Natural killer cell treated with Interleukin-12 subunit alpha and Interleukin-12 subunit beta and Interleukin-15 and Interleukin-18, amount 100 ng/mL, for 72 hours (primary cell): ENCODE data around the gene BTG4. TPM values are rescaled to one million over a fixed set of nuclear protein-coding genes. Genes with fewer than 3 reads are reported as not detected.

Experiments used
- ATAC-seq, 2 donors: fragments of 150-1000 bp; cut with Tn5 transposase in 1 of 2; sonication (Bioruptor Pico), chemical (Tn5 transposase) in 1 of 2; 2 replicates each; pipeline ENCODE4 v1.10.0; 2021
- DNase-seq: peaks from one replicate; pipeline ENCODE4 v3.0.0; 2022; ENCODE audit warnings: low spot score
- H3K27ac Mint-ChIP-seq, 2 donors: 1 replicate in 1 of 2; 2 replicates in 1 of 2; pipeline ENCODE4 v1.8.0; 2022; ENCODE audit warnings: mixed read lengths in 2 of 2, mild to moderate bottlenecking in 1 of 2, moderate library complexity in 1 of 2
- H3K27me3 Mint-ChIP-seq, 2 donors: 1 replicate in 1 of 2; 2 replicates in 1 of 2; pipeline ENCODE4 v1.8.0; 2022; ENCODE audit warnings: mixed read lengths in 2 of 2
- H3K36me3 Mint-ChIP-seq: one replicate; pipeline ENCODE4 v1.8.0; 2022; ENCODE audit warnings: mixed read lengths
- H3K4me1 Mint-ChIP-seq, 2 donors: 1 replicate in 1 of 2; 2 replicates in 1 of 2; pipeline ENCODE4 v1.8.0; 2022; ENCODE audit warnings: low read depth in 2 of 2, mixed read lengths in 2 of 2, mild to moderate bottlenecking in 1 of 2
- H3K4me3 Mint-ChIP-seq: one replicate; pipeline ENCODE4 v1.8.0; 2022; ENCODE audit warnings: mixed read lengths
- H3K9me3 Mint-ChIP-seq: 2 replicates; pipeline ENCODE4 v1.8.0; 2022; ENCODE audit warnings: mixed read lengths
- total RNA-seq, 2 donors: library from RNA; stranded (reverse); gene quantifications; one replicate each; pipeline ENCODE4 v1.2.3, GENCODE V29; 2022

BTG4 gene
- total RNA-seq, 2 donors from 2014 or later = not detected

DNA sequence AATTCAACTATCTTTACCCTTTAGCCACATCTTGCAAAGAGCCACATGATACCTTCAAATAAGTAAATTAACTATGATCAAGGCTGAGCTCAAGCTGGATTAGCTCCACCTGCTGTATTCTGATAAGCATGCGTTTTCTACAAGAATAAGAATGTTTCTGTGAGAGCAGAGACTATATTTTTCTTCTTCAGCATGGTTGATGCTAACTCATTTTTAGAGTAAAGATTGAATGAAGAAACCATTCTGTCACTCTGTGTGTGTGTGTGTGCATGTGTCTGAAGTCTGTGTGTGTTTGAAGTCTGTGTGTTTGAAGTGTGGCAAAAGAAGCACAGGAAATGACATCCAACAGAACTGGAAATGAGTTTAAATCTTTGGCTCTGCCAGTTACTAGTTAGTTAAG lies 16.4 kb upstream of the BTG4 start:
- peaks cover 32 to 34% of the 10 kb centered on the region in 2 donors for H3K27me3 Mint-ChIP-seq
- no peak overlapping the region for H3K4me3 Mint-ChIP-seq
- H3K27ac Mint-ChIP-seq = no peak overlapping the region
- H3K36me3 Mint-ChIP-seq = no peaks in the 10 kb centered on the region
- no peaks in the 10 kb centered on the region for H3K9me3 Mint-ChIP-seq
- ATAC-seq (no peak), DNase-seq (no peak)
- peaks cover 9 to 16% of the 10 kb centered on the region in 2 donors for H3K4me1 Mint-ChIP-seq

DNA sequence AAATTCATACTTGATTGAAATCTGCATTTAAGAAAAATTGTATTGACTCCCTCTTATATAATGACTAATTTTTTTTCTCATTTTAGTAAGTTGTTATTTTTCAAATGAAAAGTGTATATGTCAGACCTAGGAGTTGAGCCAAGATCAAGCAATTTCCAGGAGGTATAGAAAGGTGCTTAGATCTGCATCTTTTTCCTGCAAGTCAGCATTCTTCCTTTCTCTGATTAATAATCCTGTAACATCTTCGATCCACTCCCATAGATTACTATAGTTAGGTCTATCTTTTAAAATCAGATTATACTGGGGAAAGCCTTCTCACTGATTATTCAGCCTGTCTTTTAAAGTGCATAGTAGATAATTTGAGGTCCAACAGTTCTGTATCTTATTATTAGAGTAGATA lies 15.1 kb upstream of the BTG4 start:
- DNase-seq = no peak
- Mint-ChIP-seq H3K4me1 (peaks cover 8 to 16% of the 10 kb centered on the region in 2 donors), H3K4me3 (no peak overlapping the region), H3K27me3 (peaks cover 33 to 36% of the 10 kb centered on the region in 2 donors), H3K9me3 (no peaks in the 10 kb centered on the region), H3K36me3 (no peaks in the 10 kb centered on the region), H3K27ac (no peak overlapping the region)
- ATAC-seq = no peak

DNA sequence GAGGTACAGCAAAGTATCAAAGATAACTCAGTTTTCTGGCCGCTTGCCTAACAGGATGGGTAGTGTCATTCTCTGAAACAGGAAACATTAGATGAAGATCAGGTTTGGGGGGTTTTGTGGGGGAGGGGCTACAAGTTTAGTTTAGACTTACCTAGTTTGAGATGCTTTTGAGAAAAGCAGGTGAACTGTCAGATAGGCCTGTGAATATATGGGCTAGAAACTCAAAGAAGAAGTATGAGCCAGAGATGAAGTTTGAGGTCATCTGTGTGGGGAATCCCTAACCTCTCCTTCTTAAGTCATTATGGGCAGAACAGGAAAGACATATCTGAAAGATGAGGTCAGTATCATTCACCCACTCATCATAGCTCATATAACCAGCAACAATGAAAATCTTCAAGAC lies 14.3 kb upstream of the BTG4 start:
- H3K4me1 Mint-ChIP-seq = peaks cover 3 to 10% of the 10 kb centered on the region in 2 donors
- DNase-seq = no peak
- H3K9me3 Mint-ChIP-seq = no peaks in the 10 kb centered on the region
- no peak overlapping the region for H3K4me3 Mint-ChIP-seq
- peaks cover 28 to 36% of the 10 kb centered on the region in 2 donors for H3K27me3 Mint-ChIP-seq
- ATAC-seq = peak; percentile 52 to 59
- no peak overlapping the region for H3K27ac Mint-ChIP-seq
- H3K36me3 Mint-ChIP-seq = no peaks in the 10 kb centered on the region

- Mint-ChIP-seq H3K4me1 (peaks cover 3 to 10% of the 10 kb centered on the region in 2 donors), H3K4me3 (no peak overlapping the region), H3K9me3 (no peaks in the 10 kb centered on the region), H3K36me3 (no peaks in the 10 kb centered on the region), H3K27me3 (peaks cover 28 to 36% of the 10 kb centered on the region in 2 donors), H3K27ac (no peak overlapping the region)
- ATAC-seq (no peak), DNase-seq (no peak)
These were observed 13.3 kb upstream of the BTG4 start for GRCh38 chr11:111525456-111525855.

DNA sequence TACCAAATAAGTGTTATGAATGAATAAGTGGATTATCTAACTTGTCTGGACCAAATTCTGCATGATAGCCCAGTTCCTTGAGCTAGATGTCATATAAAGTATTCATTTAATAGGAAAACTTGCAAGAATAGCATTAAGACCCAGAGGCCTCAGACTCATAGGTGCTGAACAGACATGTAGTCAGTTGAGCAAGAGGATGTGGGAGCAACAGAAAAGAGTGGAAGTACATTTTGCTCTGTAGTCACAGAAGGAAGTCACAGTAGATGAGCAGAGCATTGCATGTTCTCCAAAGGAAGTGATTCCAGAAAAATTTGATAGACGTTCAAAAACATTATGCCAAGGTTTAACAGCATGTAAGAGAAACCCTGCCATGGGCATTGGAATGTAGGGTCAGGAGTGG lies 11.9 kb upstream of the BTG4 start:
- H3K27me3 Mint-ChIP-seq = peaks cover 25 to 30% of the 10 kb centered on the region in 2 donors
- no peak overlapping the region for H3K27ac Mint-ChIP-seq
- ATAC-seq (no peak), DNase-seq (no peak)
- H3K4me3 Mint-ChIP-seq = no peak overlapping the region
- H3K4me1 Mint-ChIP-seq = peaks cover 3 to 10% of the 10 kb centered on the region in 2 donors
- no peaks in the 10 kb centered on the region for H3K36me3 Mint-ChIP-seq
- no peaks in the 10 kb centered on the region for H3K9me3 Mint-ChIP-seq

DNA sequence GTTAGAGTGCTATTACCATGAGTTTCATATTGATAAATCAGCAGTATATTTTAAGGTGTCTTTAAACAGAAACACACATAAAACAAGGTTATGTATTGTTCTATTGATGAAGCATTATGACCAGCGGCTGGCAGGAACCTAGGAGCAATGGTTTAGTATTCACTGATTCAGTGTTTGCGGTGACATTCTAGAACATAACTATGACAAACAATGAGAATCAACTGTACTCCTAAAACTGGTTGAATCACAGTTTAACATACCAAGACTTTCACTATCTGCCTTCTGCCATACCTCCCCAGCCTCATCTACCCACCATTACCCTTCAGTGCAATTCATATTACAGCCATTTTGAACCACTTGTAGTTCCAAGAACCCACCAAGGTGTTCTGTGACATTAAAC lies 11.2 kb upstream of the BTG4 start:
- Mint-ChIP-seq H3K27ac (no peak overlapping the region), H3K4me1 (peaks cover 3 to 10% of the 10 kb centered on the region in 2 donors), H3K27me3 (peaks cover 24 to 28% of the 10 kb centered on the region in 2 donors), H3K4me3 (no peak overlapping the region), H3K36me3 (no peaks in the 10 kb centered on the region), H3K9me3 (no peaks in the 10 kb centered on the region)
- no peak for DNase-seq
- ATAC-seq = no peak

- Mint-ChIP-seq H3K27me3 (peaks cover 24 to 28% of the 10 kb centered on the region in 2 donors), H3K9me3 (no peaks in the 10 kb centered on the region), H3K4me1 (peaks cover 3 to 10% of the 10 kb centered on the region in 2 donors), H3K4me3 (no peak overlapping the region), H3K27ac (no peak overlapping the region), H3K36me3 (no peaks in the 10 kb centered on the region)
- DNase-seq = no peak
- no peak for ATAC-seq
These were observed 10.2 kb upstream of the BTG4 start for GRCh38 chr11:111522426-111522825.

- no peak for ATAC-seq
These were observed 8.9 kb upstream of the BTG4 start for GRCh38 chr11:111521135-111521534.

GRCh38 chr11:111520560-111520959 lies 8.4 kb upstream of the BTG4 start:
- no peak for ATAC-seq
- Mint-ChIP-seq H3K4me1 (no peaks in the 10 kb centered on the region), H3K36me3 (no peaks in the 10 kb centered on the region), H3K27me3 (peaks cover 13 to 18% of the 10 kb centered on the region in 2 donors), H3K9me3 (no peaks in the 10 kb centered on the region), H3K4me3 (no peak overlapping the region), H3K27ac (no peak overlapping the region)
- DNase-seq = no peak

More at GRCh38 chr11:111521135-111521534, 8.9 kb upstream of the BTG4 start:
- Mint-ChIP-seq H3K36me3 (no peaks in the 10 kb centered on the region), H3K4me1 (peaks cover 0 to 4% of the 10 kb centered on the region in 2 donors), H3K9me3 (no peaks in the 10 kb centered on the region), H3K4me3 (no peak overlapping the region), H3K27ac (no peak overlapping the region), H3K27me3 (peaks cover 19 to 23% of the 10 kb centered on the region in 2 donors)
- no peak for DNase-seq

GRCh38 chr11:111518668-111519067 lies 6.5 kb upstream of the BTG4 start:
- no peak for ATAC-seq
- Mint-ChIP-seq H3K4me1 (no peaks in the 10 kb centered on the region), H3K9me3 (no peaks in the 10 kb centered on the region), H3K27ac (no peak overlapping the region), H3K36me3 (no peaks in the 10 kb centered on the region), H3K4me3 (no peak overlapping the region), H3K27me3 (peaks cover 4 to 13% of the 10 kb centered on the region in 2 donors)
- no peak for DNase-seq

GRCh38 chr11:111515591-111515990 lies 3.4 kb upstream of the BTG4 start:
- Mint-ChIP-seq H3K27me3 (peaks cover 17 to 25% of the 10 kb centered on the region in 2 donors), H3K27ac (no peak overlapping the region), H3K4me1 (no peaks in the 10 kb centered on the region), H3K36me3 (no peaks in the 10 kb centered on the region), H3K4me3 (no peak overlapping the region), H3K9me3 (no peaks in the 10 kb centered on the region)
- ATAC-seq = no peak
- no peak for DNase-seq

DNA sequence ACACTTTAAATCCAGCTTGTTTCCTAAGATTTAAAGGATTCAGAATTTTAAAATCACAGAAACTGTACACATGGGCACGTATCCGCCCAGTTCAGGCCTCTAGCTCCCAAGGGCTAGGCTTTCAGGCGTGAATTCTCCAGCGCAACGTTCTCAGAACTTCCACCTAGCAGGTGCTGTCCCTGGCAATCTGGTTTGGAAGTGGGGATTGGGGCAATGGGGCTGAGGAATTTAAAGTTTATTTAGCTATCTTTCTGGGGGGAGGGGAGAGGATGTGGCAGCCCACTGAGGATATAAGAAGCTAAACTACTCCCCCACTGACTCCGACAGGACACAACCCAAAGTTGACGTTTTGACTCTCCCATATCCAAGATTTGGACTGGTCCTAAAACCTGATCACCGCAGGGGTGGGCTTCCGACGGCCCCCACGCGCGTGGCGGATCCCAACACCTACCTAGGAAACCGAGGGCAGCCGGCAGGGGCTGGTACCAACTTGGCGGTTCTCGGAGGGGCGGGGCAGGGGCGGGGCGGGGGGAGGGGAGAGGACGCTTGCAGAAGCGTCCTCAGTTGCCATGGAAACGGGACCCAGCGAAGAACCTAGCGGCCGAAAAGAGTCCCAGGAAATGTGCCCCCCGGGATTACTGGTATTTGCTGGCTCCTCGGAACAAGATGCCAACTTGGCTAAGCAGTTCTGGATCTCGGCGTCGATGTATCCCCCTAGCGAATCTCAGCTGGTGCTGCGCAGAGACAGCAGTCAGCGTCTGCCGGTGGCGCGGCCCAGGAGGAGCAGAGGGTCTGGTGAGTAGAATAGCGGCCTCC lies 2.2 kb upstream of the BTG4 start, which contains the start of gene HOATZ:
TSS of gene HOATZ (plus strand) at position 563 of the 816 bp plus-strand sequence. CDS start at position 570, 7 bp downstream.
- no peaks in the 10 kb centered on the region for H3K9me3 Mint-ChIP-seq
- H3K27ac Mint-ChIP-seq = no peak within 1 kb of the TSS
- ATAC-seq = no peak
- H3K4me1 Mint-ChIP-seq = no peaks in the 10 kb centered on the region
- peaks cover 25 to 29% of the 10 kb centered on the region in 2 donors for H3K27me3 Mint-ChIP-seq
- DNase-seq = no peak
- H3K36me3 Mint-ChIP-seq = no peaks in the 10 kb centered on the region
- no peak within 1 kb of the TSS for H3K4me3 Mint-ChIP-seq

- H3K4me3 Mint-ChIP-seq = no peak overlapping the region
- DNase-seq (no peak), ATAC-seq (peak in 1 of 2 donors; percentile 33)
- no peak overlapping the region for H3K27ac Mint-ChIP-seq
- no peaks in the 10 kb centered on the region for H3K4me1 Mint-ChIP-seq
- H3K27me3 Mint-ChIP-seq = peaks cover 30 to 31% of the 10 kb centered on the region in 2 donors
- no peaks in the 10 kb centered on the region for H3K9me3 Mint-ChIP-seq
- no peaks in the 10 kb centered on the region for H3K36me3 Mint-ChIP-seq
These were observed 1.0 kb upstream of the BTG4 start for GRCh38 chr11:111513240-111513605.

DNA sequence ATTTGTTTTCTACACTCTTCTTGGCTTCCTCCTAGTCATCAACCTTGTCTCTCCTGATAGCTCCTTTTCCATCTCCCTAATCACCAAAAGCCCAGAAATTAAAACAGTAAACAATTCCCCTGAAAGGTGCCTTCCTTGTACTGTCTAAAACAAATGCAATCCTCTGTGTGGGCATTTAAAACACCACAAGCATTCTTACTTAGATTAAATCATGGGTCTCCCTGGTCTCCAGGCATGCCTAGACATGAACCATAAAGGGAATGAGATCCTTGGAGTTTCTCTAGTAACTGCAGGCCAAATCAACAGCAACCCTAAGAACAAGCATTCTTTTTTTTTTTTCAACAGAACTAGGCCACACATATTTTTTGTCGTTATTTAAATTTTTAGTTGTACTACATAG lies 1.9 kb downstream of the BTG4 start:
- Mint-ChIP-seq H3K27ac (no peak overlapping the region), H3K36me3 (no peaks in the 10 kb centered on the region), H3K9me3 (no peaks in the 10 kb centered on the region), H3K4me3 (no peak overlapping the region), H3K4me1 (no peaks in the 10 kb centered on the region), H3K27me3 (peaks cover 40 to 56% of the 10 kb centered on the region in 2 donors)
- ATAC-seq (no peak), DNase-seq (no peak)
